Cerebellar nuclear complex (tissue), 1 donor: ENCODE results near the gene CCDC50.

ENCODE experiments used
- DNase-seq, 2 experiments: peaks; one replicate each; lab custom pipeline; 2025; lab: John Stamatoyannopoulos, UW

The CCDC50 gene

GRCh38 chr3:191380001-191380400 lies 50.8 kb downstream of the CCDC50 start:
- DNase-seq = no peak

GRCh38 chr3:191381303-191381702 lies 52.1 kb downstream of the CCDC50 start:
- DNase-seq = no peak

GRCh38 chr3:191382661-191383060 lies 53.5 kb downstream of the CCDC50 start:
- DNase-seq = no peak

GRCh38 chr3:191383124-191383523 lies 53.9 kb downstream of the CCDC50 start:
- no peak for DNase-seq

- DNase-seq = no peak
Measured at GRCh38 chr3:191385101-191385500, 55.9 kb downstream of the CCDC50 start.

GRCh38 chr3:191387441-191388077 lies 58.4 kb downstream of the CCDC50 start:
- DNase-seq = no peak

- no peak for DNase-seq
Measured at GRCh38 chr3:191388823-191389222, 59.6 kb downstream of the CCDC50 start.

GRCh38 chr3:191390580-191390979 lies 61.4 kb downstream of the CCDC50 start:
- no peak for DNase-seq

GRCh38 chr3:191391861-191392808 lies 62.9 kb downstream of the CCDC50 start:
- no peak for DNase-seq

GRCh38 chr3:191393146-191393545 lies 64.0 kb downstream of the CCDC50 start:
- no peak for DNase-seq

- DNase-seq = no peak
Measured at GRCh38 chr3:191397771-191398170, 68.6 kb downstream of the CCDC50 start.

GRCh38 chr3:191398607-191399006 lies 69.4 kb downstream of the CCDC50 start:
- DNase-seq = no peak

GRCh38 chr3:191399918-191400317 lies 70.7 kb downstream of the CCDC50 start:
- DNase-seq = no peak

- no peak for DNase-seq
Measured at GRCh38 chr3:191401775-191402357, 72.7 kb downstream of the CCDC50 start.

- no peak for DNase-seq
Measured at GRCh38 chr3:191409791-191410359, 80.7 kb downstream of the CCDC50 start.

- no peak for DNase-seq
Measured at GRCh38 chr3:191412759-191413158, 83.6 kb downstream of the CCDC50 start.

GRCh38 chr3:191414286-191414685 lies 85.1 kb downstream of the CCDC50 start:
- DNase-seq = no peak

- DNase-seq = no peak
Measured at GRCh38 chr3:191414732-191415131, 85.5 kb downstream of the CCDC50 start.

- no peak for DNase-seq
Measured at GRCh38 chr3:191415566-191415965, 86.4 kb downstream of the CCDC50 start.

- DNase-seq = no peak
Measured at GRCh38 chr3:191417457-191417729, 88.2 kb downstream of the CCDC50 start.

- no peak for DNase-seq
Measured at GRCh38 chr3:191420771-191421170, 91.6 kb downstream of the CCDC50 start.

- DNase-seq = no peak
Measured at GRCh38 chr3:191424881-191425280, 95.7 kb downstream of the CCDC50 start.

GRCh38 chr3:191425322-191425734 lies 96.1 kb downstream of the CCDC50 start:
- DNase-seq = no peak
